ENCODE results near the gene RHOBTB3.
"Not testable (repeated sequence)": the region's sequence is repeated elsewhere in the genome, so short reads cannot be mapped to it uniquely, and the experiment has no call there.

Gene RHOBTB3, protein sequence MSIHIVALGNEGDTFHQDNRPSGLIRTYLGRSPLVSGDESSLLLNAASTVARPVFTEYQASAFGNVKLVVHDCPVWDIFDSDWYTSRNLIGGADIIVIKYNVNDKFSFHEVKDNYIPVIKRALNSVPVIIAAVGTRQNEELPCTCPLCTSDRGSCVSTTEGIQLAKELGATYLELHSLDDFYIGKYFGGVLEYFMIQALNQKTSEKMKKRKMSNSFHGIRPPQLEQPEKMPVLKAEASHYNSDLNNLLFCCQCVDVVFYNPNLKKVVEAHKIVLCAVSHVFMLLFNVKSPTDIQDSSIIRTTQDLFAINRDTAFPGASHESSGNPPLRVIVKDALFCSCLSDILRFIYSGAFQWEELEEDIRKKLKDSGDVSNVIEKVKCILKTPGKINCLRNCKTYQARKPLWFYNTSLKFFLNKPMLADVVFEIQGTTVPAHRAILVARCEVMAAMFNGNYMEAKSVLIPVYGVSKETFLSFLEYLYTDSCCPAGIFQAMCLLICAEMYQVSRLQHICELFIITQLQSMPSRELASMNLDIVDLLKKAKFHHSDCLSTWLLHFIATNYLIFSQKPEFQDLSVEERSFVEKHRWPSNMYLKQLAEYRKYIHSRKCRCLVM

GRCh38 chr5:95730730-95731570 is at the start of gene RHOBTB3:
RHOBTB3 (plus strand) TSS chr5:95731336; CDS start chr5:95731683, 347 bp downstream.
- peak; percentile 13 for DNase-seq (ENCODE audit: low spot score)

DNA sequence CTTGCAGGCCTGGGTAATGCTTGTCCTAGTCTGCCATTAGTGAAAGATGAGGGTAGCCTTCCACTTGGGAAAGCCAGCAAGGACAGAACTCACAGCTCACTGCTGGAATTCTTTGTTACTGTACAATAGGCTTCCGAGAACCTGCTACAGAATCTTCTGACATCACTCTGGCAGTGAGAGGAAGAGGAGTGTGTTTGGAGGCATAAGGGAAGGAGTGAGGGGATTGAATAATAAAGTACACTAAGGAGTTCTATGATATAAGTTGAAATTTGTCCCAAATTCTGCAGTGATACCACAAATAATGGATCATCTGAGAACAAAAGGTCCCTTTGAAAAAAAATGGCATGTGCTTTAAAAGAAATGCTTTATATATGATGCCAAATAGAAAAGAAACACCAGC is 48.2 kb upstream of the RHOBTB3 start, which contains the start of gene SPATA9:
TSS of gene SPATA9 (minus strand) at position 101 of the 400 bp plus-strand sequence. CDS start 137 bp downstream, outside the sequence.
- DNase-seq (ENCODE audit: low spot score) = no peak

DNA sequence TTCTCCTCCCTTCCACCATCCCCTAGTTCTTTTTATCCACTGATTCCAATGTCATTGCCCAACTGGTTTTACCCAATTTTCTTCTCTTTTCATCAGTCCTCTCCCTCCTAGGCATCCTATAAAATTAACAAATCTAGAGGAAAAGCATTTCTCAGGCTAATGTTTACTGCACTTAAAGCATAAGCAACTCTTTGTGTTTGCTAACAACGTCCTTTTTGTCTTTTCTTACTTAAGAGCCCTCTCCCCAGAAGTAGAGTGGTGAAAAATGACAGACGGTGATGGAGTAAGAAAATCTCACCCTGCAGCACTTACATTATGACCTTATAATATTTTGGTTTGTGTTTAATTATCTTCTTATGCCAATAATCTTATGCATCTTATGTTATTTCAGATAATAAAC is 46.8 kb upstream of the RHOBTB3 start:
- no peak for DNase-seq (ENCODE audit: low spot score)

DNA sequence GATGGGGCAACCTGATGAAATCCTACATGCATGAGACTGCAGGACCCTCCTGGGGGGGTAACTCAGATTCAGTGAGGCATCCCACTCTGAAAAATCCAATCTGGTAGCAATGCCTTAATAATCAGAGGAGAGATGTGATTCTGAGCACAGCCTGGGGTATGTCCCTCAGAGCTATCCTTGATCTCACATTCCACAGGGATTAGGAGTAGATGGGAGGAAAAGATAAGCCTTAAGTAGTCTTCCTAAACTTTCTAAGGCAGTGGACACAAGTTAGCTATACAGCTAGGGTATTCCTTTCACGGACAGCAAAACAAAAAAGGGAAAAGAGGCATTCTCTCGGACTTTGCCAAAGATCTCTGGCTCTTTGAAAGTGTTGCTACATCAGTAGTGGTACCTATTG is 44.5 kb upstream of the RHOBTB3 start:
- no peak for DNase-seq (ENCODE audit: low spot score)

GRCh38 chr5:95689680-95690079 is 41.5 kb upstream of the RHOBTB3 start:
- DNase-seq (ENCODE audit: low spot score) = no peak

- DNase-seq (ENCODE audit: low spot score) = no peak
Measured at GRCh38 chr5:95690333-95690732, 40.8 kb upstream of the RHOBTB3 start.

DNA sequence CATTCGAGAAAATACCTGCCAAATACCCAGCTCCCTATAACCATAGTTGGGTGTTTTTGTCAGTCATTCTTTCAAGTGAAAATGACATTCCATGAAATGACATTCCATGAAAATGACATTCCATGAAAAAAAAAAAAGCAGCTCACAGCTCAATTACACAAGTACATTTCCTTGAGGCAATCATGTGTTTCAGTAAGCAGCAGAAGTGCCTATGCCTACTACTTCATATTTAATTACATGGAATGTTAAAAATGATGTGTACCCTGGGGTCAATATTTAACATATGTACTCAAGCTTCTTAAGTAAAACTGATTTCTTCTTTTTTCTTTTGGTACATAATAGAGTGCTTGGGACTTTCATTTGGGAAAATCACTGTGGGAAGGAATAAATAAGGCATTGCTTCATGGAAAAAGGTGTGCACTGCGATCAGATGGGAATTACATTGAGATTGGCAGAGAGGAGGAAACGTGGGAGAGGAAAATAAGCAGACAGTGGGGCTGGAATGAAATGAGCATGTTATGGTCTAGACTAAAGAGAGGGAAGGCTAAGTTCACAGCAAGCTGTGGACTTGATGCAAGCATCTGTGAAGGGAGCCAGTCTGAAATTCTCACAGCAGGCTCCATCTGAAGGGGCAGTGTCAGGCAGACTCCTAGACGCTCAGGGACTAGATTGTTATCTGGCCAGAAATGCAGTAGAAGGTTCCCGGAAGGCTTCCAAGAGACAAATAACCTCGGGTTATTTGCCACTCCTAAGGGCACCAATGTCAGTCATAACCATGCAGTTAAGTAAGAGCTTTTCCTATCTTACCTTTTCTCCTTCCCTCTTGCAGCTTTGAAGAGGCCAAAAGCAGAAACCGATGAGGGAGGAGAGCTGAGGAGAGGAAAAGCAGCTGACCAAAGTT is 33.1 kb upstream of the RHOBTB3 start:
- DNase-seq (ENCODE audit: low spot score) = no peak

- DNase-seq (ENCODE audit: low spot score) = no peak
Measured at GRCh38 chr5:95699337-95699736, 31.8 kb upstream of the RHOBTB3 start.

DNA sequence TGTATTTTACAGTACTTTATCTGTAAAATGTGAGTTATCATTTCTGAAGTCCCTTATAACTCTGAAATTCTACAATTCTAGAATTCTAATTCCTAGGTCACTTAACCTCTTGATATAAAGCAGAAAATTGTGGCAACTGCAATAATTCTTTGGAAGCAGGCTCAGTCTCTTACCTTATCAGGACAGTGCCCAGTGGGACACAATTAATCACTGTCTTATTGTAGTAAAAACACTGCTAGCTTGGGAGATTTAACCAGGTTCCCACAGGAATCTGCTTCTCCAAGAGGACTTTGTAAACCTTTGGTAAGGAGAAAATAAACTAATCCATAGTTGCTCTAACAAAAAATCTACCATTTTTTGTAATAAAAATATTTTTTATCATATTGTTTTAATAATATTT is 30.1 kb upstream of the RHOBTB3 start:
- DNase-seq (ENCODE audit: low spot score) = no peak

GRCh38 chr5:95704150-95704549 is 27.0 kb upstream of the RHOBTB3 start:
- no peak for DNase-seq (ENCODE audit: low spot score)

GRCh38 chr5:95706196-95706595 is 24.9 kb upstream of the RHOBTB3 start:
- not testable (repeated sequence) for DNase-seq (ENCODE audit: low spot score)

GRCh38 chr5:95707055-95707454 is 24.1 kb upstream of the RHOBTB3 start:
- no peak for DNase-seq (ENCODE audit: low spot score)

DNA sequence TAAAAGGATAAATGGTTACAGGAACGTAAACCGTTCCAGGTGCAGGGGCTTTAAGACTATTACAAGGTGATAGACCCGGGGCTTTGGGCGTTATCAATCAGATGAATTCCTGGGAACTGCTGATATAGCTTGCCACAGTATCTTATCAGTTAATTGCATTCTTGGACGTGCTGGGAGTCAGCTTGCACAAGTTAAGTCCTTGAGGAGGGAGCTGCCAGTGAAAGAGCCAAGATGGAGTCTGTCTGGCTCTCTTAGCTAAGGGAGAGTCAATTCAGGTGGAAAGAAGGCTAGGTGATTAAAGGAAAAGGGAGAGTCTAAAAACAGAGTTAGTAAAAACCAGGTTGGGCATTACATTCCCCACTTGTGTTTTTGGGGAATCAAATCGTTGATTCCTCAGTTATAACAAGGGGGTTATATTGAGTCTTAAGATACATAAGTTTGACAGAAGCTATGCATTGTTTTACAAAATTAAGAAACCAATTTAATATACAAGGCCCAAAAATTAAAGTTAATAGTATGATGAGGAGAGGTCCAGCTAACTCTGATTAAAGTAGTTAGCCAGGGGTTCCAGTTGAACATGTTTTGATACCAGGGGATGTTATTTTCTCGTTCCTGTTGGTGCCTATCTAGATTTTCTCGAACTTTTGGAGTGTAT is 23.5 kb upstream of the RHOBTB3 start:
- DNase-seq (ENCODE audit: low spot score) = not testable (repeated sequence)

- no peak for DNase-seq (ENCODE audit: low spot score)
Measured at GRCh38 chr5:95708876-95709275, 22.3 kb upstream of the RHOBTB3 start.

- no peak for DNase-seq (ENCODE audit: low spot score)
Measured at GRCh38 chr5:95709967-95710650, 21.0 kb upstream of the RHOBTB3 start.

DNA sequence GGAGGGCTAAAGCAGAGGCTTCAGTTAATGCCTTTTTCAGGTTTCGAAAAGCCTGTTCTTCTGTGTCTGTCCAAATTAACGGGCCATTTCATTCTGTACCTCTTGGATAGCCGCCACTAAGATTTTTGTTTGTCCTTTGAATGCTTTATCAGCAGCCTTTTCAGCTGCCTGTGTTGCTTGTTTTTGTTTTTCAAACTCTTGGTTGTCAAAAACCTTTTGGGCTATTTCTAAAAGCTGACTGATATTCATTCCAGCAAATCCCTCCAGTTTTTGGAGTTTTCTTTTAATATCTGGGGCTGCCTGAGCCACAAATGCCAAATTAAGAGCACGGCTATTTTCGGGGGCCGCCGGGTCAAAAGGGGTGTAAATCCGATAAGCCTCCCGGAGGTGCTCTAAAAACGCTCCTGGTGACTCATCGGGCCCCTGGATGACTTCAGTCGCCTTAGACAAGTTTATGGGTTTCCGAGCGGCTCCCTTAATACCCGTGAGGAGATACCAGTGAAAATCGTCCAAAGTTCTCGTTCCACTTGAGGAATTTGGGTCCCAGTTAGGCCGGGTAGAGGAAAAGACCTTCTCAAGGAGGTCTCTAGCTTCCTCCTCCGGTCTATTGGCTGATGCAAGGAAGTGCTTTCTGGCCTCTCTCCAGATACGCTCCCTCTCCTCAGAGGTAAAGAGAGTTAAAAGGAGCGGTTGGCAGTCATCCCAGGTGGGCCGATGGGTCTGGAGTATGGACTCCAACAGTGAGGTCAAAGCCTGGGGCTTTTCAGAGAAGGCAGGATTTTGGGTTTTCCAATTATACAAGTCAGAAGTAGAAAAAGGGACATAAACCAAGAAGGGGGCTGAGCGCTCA is 20.3 kb upstream of the RHOBTB3 start:
- not testable (repeated sequence) for DNase-seq (ENCODE audit: low spot score)

GRCh38 chr5:95711501-95712346 is 19.4 kb upstream of the RHOBTB3 start:
- no peak for DNase-seq (ENCODE audit: low spot score)

- DNase-seq (ENCODE audit: low spot score) = no peak
Measured at GRCh38 chr5:95712347-95712958, 18.7 kb upstream of the RHOBTB3 start.

Measured in CD4-positive, alpha-beta T cell treated with Interleukin-2 at 100 ng/mL for 4 hours (primary cell).